ENCODE results near the gene ZBTB20.

ZBTB20 gene

GRCh38 chr3:114392831-114393230 is 754.3 kb downstream of the ZBTB20 start:
- DNase-seq = no peak

DNA sequence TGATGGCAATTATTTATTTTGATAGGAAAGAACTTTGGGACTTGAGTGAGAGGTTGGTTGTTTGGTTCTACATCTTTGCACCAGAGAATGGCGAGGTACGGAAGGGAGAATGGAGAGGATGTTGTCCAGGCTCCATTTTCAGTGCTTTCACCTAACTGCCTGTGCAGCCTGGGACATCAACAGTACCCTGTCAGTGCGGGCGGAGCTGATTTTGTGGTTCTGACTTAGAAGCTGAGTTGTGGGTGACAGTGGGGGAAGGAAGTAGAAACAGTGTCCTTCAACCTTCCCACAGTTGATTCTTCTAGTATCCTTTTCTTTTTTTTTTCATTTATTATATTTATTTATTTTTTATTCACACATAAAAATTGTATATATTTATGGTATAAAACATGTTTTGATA is 757.9 kb downstream of the ZBTB20 start:
- DNase-seq = no peak

GRCh38 chr3:114384558-114384903 is 762.6 kb downstream of the ZBTB20 start:
- DNase-seq = no peak

GRCh38 chr3:114383875-114384557 is 763.1 kb downstream of the ZBTB20 start:
- DNase-seq = peak; percentile 82

- peak; percentile 52 for DNase-seq
Measured at GRCh38 chr3:114380233-114380651, 766.8 kb downstream of the ZBTB20 start.

- DNase-seq = no peak
Measured at GRCh38 chr3:114379266-114379665, 767.8 kb downstream of the ZBTB20 start.

- no peak for DNase-seq
Measured at GRCh38 chr3:114378760-114379159, 768.3 kb downstream of the ZBTB20 start.

DNA sequence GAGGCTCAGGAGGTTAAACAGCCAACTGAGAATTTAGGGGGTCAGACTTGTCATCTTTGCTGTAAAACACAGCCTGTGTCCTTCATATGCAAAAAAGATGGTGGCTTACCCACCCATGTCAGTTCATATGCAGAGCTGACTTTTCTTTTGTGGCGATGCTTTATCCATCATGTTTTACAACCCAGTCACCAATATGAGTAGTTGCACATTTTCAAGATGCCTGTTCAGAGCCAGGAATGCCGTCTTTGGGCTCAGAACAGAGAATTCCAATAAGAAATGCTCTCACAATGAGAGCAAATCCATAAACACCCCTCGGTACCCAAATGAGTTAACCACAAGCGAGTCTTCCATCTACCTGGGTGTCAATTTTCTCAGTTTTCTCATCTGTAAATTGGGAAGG is 769.7 kb downstream of the ZBTB20 start:
- DNase-seq = no peak

DNA sequence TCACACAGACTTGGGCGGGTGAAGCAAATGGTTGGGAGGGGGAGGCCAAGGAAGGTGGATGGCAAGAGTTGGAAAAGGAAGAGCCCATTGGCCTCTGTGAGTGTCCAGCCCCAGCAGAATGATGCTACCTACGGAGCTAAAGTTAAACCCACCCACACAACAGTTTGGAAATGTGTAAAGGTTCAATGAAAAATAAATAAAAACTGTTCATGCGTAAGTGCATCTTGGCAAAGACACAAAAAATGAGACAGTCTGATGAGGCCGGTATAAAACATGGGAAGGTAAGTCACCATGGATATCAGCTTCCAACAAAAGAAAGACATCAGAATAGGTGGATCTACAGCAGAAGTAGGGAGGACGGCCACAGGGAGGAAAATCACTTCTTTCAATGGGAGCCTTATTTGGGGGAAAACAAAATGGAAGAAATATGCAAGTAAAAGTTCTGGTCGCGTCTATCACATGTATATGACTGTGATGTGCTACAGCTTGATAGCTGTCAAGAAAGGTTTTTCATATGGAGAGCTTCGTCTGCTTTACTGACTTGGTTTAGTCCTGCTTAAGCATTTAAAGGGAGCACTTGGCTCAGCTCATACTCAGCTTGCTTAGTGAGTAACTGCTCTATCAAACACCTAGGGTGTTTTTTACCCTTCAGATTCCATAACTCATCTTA is 770.4 kb downstream of the ZBTB20 start:
- no peak for DNase-seq

DNA sequence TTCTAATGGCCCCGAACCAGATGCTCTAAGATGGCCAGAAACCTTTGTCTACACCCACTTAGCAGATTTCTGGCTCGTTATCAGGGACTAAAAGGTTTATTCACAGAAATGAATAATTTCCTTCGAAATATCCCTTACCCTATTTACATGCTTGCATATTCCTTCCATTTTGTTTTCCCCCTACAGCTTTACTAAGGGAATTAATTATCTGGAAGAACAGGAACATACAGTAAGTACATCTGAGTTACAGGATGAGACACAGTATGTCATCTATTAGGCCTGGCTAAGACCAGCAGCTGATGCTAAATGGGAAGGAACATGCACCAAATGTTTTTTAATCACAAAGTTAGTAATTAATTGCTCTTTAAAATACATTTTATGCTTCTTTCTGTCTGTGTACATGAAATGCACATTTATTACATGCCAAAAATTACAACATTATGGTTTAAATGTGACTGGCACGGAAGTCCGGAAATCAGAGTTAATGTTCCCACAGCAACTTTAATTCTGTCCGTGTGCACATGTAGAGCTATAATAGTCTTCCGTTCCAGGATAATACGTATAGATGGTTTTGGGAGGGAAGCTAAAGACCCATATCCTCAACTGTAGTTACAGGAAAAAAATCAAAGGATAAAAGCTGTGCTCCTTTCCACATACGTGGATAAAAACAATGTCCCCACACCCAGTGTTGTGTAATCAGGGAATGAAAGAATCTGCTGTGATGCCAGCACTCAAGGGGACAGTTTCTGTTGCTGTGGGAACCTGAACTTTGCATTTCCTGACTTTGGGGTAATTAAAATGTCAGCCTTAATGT is 771.3 kb downstream of the ZBTB20 start:
- DNase-seq = no peak

DNA sequence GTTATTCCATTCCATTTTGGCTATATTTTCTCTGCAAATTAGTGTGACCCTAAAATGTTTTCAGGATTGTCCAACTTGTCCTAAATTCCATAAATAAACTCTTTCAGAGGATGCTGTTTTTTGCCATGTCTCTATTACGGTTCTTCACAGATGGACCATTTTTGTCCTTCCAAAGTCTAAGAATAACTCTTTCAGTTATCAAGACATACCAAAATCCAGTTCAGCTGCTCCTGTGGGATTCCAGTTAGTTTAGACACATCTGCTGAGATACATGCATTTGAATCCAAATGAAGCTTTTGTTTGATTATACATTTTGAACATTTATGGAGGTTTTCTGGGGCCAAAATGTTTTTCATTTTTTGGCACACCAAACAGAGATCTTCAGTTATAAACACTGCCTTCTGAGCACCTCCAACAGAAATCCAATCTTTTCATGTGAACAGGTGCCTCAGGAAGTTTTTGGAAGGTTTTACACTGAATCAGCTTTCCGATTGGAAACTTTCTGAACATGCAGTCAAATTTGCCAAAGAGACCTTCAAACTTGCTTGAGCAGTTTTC is 772.6 kb downstream of the ZBTB20 start:
- DNase-seq = no peak

- no peak for DNase-seq
Measured at GRCh38 chr3:114370537-114371174, 776.4 kb downstream of the ZBTB20 start.

DNA sequence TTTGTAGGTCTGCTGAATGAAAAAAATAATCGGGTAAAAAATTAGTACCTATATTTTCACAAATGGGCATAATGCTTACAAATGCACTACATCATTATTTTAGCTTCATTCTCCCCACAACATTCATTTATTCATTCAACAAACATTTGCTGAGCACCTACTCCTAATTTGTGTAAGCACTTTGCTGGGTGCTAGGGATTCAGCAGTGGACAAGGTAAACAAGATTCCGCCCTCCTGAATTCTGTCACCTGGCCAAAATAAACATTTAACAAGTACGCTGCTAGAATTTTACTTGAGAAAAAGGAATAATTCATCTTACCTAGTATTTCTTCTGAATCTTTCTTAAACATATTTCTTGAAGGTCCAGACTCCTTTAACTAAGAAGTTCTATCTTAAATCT is 781.2 kb downstream of the ZBTB20 start:
- DNase-seq = no peak

DNA sequence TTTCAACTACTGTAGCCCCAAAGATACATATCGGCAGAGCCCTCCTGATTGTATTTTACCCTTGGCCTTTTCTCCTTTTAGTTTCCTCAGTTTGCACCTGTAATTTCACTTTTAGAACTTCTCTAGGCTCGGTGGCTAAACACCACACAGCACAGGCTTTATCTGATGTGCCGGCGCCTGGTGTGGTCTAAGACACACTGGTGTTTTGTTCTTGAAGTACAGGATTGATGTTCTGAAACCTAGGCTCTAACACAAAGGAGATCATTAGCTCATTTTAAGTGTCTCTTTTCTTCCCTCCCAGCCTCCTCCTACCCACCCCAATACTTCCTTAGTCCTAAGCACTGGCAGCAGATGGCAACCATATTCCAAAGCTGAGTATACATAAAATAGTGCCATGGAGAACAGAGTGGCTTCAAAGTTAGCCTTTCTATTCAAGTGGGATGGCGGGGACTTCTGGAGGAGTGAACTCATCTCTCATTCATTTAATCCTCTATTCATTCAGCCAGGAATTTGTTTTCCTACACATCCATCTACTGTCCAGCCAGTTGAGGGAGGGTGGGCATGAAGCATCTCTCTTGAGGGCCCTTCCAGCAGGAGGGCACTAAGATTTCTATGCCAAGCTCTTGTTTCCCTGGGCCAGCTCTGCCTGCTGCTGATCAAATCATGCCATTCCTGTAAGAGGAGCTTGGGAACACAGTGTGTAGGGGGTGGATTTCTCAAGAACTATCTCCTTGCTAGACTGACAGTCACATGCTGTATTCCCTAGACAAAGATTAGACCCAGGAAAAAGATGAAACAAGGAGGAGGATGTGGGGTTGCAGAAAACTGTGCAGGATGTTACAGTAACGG is 782.1 kb downstream of the ZBTB20 start:
- no peak for DNase-seq

GRCh38 chr3:114363554-114364202 is 783.4 kb downstream of the ZBTB20 start:
- no peak for DNase-seq

GRCh38 chr3:114362815-114363214 is 784.3 kb downstream of the ZBTB20 start:
- DNase-seq = no peak

DNA sequence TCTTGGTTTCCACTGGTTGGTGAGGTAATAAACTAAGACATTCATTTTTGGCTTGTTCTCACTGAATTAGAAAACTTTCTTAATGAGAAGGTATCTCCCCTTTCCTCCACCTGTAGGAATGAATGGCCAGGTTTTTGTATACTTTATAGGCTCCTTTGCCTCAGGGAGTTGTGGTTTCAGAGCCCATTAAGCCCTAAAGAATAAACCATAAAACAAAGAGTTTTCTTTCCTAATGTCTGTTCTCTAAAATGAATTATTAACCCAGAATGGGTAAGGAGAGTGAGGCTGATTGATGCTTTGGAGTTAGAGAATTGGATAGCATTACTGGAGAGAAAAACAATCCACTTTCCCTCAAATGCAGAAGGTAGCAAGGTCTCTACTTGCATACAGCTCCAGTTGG is 785.7 kb downstream of the ZBTB20 start:
- no peak for DNase-seq

GRCh38 chr3:114356525-114356924 is 790.6 kb downstream of the ZBTB20 start:
- no peak for DNase-seq

- DNase-seq = no peak
Measured at GRCh38 chr3:114356066-114356465, 791.0 kb downstream of the ZBTB20 start.

- no peak for DNase-seq
Measured at GRCh38 chr3:114355653-114356052, 791.4 kb downstream of the ZBTB20 start.

DNA sequence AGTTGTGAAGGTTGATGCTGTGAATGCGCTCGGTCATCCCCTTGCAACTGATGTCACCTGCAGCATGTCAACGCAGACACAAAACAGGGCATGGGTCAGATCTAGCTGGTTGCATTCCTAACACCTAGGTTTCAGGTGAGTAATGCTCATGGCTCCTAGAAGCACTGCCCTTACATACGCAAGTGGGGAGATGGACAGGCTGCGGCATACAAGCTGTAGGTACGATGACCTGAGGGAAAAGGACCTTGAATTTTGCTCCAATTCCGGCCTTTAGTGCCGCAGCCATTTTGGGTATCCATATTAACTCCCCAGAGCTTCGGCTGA is 795.3 kb downstream of the ZBTB20 start:
- DNase-seq = no peak
